ENCODE data around the gene ZACN. TPM values are rescaled to one million over a fixed set of nuclear protein-coding genes. Genes with fewer than 3 reads are reported as not detected.

ZACN gene
- total RNA-seq, 1 donor from 2014 or later, result 2.7 TPM

GRCh38 chr17:76125391-76125675 is 46.4 kb downstream of the ZACN start:
- H3K27me3 Mint-ChIP-seq (ENCODE audit: insufficient read depth), result peaks cover 3% of the 10 kb centered on the region
- peaks cover 21% of the 10 kb centered on the region for H3K4me1 Mint-ChIP-seq (ENCODE audit: low read depth)
- DNase-seq (ENCODE audit: low spot score), result no peak
- H3K36me3 Mint-ChIP-seq (ENCODE audit: low read depth), result no peaks in the 10 kb centered on the region
- H3K27ac Mint-ChIP-seq, result no peak overlapping the region
- no peak overlapping the region for H3K4me3 Mint-ChIP-seq
- no peaks in the 10 kb centered on the region for H3K9me3 Mint-ChIP-seq
- intact Hi-C loops (cut with micrococcal nuclease), result no loop called here

GRCh38 chr17:76125922-76126321 is 46.9 kb downstream of the ZACN start:
- peaks cover 21% of the 10 kb centered on the region for H3K4me1 Mint-ChIP-seq (ENCODE audit: low read depth)
- no peak overlapping the region for H3K4me3 Mint-ChIP-seq
- H3K36me3 Mint-ChIP-seq (ENCODE audit: low read depth), result no peaks in the 10 kb centered on the region
- peaks cover under 1% of the 10 kb centered on the region for H3K27me3 Mint-ChIP-seq (ENCODE audit: insufficient read depth)
- H3K9me3 Mint-ChIP-seq, result no peaks in the 10 kb centered on the region
- no peak for DNase-seq (ENCODE audit: low spot score)
- intact Hi-C loops (cut with micrococcal nuclease), result no loop called here
- H3K27ac Mint-ChIP-seq, result no peak overlapping the region

- DNase-seq (ENCODE audit: low spot score), result no peak
- H3K36me3 Mint-ChIP-seq (ENCODE audit: low read depth), result no peaks in the 10 kb centered on the region
- peaks cover 29% of the 10 kb centered on the region for H3K4me1 Mint-ChIP-seq (ENCODE audit: low read depth)
- peaks cover 3% of the 10 kb centered on the region for H3K27me3 Mint-ChIP-seq (ENCODE audit: insufficient read depth)
- H3K9me3 Mint-ChIP-seq, result no peaks in the 10 kb centered on the region
- intact Hi-C loops (cut with micrococcal nuclease), result no loop called here
- H3K27ac Mint-ChIP-seq, result no peak overlapping the region
- H3K4me3 Mint-ChIP-seq, result no peak overlapping the region
Measured at GRCh38 chr17:76130473-76130872, 51.5 kb downstream of the ZACN start.

GRCh38 chr17:76131051-76131691 is 52.2 kb downstream of the ZACN start:
- DNase-seq (ENCODE audit: low spot score), result no peak
- Mint-ChIP-seq H3K27ac (no peak overlapping the region), H3K4me1 (ENCODE audit: low read depth) (peaks cover 25% of the 10 kb centered on the region), H3K4me3 (no peak overlapping the region), H3K36me3 (ENCODE audit: low read depth) (no peaks in the 10 kb centered on the region), H3K27me3 (ENCODE audit: insufficient read depth) (peaks cover 3% of the 10 kb centered on the region), H3K9me3 (no peaks in the 10 kb centered on the region)
- intact Hi-C loops (cut with micrococcal nuclease), result no loop called here

GRCh38 chr17:76131692-76132573 is 53.0 kb downstream of the ZACN start:
- intact Hi-C loops (cut with micrococcal nuclease), result no loop called here
- peaks cover 18% of the 10 kb centered on the region for H3K4me1 Mint-ChIP-seq (ENCODE audit: low read depth)
- no peaks in the 10 kb centered on the region for H3K9me3 Mint-ChIP-seq
- no peak overlapping the region for H3K4me3 Mint-ChIP-seq
- H3K27me3 Mint-ChIP-seq (ENCODE audit: insufficient read depth), result peaks cover 3% of the 10 kb centered on the region
- H3K36me3 Mint-ChIP-seq (ENCODE audit: low read depth), result no peaks in the 10 kb centered on the region
- no peak overlapping the region for H3K27ac Mint-ChIP-seq
- DNase-seq (ENCODE audit: low spot score), result no peak

Other genes starting within 250 kb of the ZACN start
- gene UNC13D, start 234.8 kb upstream of the ZACN start, total RNA-seq, result 185 and 186 TPM in 2 replicates
- gene WBP2, start 223.8 kb upstream of the ZACN start, total RNA-seq, result 68.8 and 74.4 TPM in 2 replicates
- 30.5 and 32.7 TPM in 2 replicates for gene TRIM47, start 200.6 kb upstream of the ZACN start, total RNA-seq
- 45.0 and 53.7 TPM in 2 replicates for gene TRIM65, start 182.2 kb upstream of the ZACN start, total RNA-seq
- gene MRPL38, start 174.3 kb upstream of the ZACN start, total RNA-seq, result 151 and 160 TPM in 2 replicates
- 19.4 and 20.0 TPM in 2 replicates for gene FBF1, start 138.1 kb upstream of the ZACN start, total RNA-seq
- gene ACOX1, start 100.0 kb upstream of the ZACN start, total RNA-seq, result 25.3 and 28.2 TPM in 2 replicates
- gene TEN1, start 99.9 kb upstream of the ZACN start, total RNA-seq, result 10.7 and 15.4 TPM in 2 replicates
- 4.9 and 5.3 TPM in 2 replicates for gene CDK3, start 78.3 kb upstream of the ZACN start, total RNA-seq
- 0.02 and 0.05 TPM in 2 replicates for gene EVPL, start 51.9 kb upstream of the ZACN start, total RNA-seq
- gene SRP68, start 6.7 kb upstream of the ZACN start, total RNA-seq, result 177 and 184 TPM in 2 replicates
- gene GALR2, start 4.4 kb upstream of the ZACN start, total RNA-seq, result 3.6 and 3.7 TPM in 2 replicates
- 108 and 116 TPM in 2 replicates for gene EXOC7, start 24.6 kb downstream of the ZACN start, total RNA-seq
- 0.10 TPM in 1 of 2 replicates, not detected in the other for gene FOXJ1, start 62.1 kb downstream of the ZACN start, total RNA-seq
- 50.4 and 51.7 TPM in 2 replicates for gene RNF157, start 161.3 kb downstream of the ZACN start, total RNA-seq
- 206 and 217 TPM in 2 replicates for gene UBALD2, start 186.2 kb downstream of the ZACN start, total RNA-seq
- gene QRICH2, start 229.1 kb downstream of the ZACN start, total RNA-seq, result 2.7 and 3.3 TPM in 2 replicates